GM19467 (cell line): Measurements from ENCODE around the gene CTNNBL1.

ENCODE experiments used
- ATAC-seq: cut with Tn5 transposase; IDR thresholded peaks from one replicate; pipeline ENCODE4 v1.9.1; 2021; ENCODE audit warnings: mild to moderate bottlenecking, moderate library complexity; ENCODE audit not compliant: unreplicated experiment

CTNNBL1 gene

GRCh38 chr20:37875460-37876175 is 181.8 kb downstream of the CTNNBL1 start:
- ATAC-seq, result no peak

GRCh38 chr20:37876863-37877262 is 183.0 kb downstream of the CTNNBL1 start:
- no peak for ATAC-seq

GRCh38 chr20:37877832-37878772 is 184.3 kb downstream of the CTNNBL1 start:
- ATAC-seq, result no peak

GRCh38 chr20:37878835-37879599 is 185.2 kb downstream of the CTNNBL1 start:
- no peak for ATAC-seq

- no peak for ATAC-seq
Observed at GRCh38 chr20:37879843-37880242, 186.0 kb downstream of the CTNNBL1 start.

- no peak for ATAC-seq
Observed at GRCh38 chr20:37880726-37881591, 187.1 kb downstream of the CTNNBL1 start.

- no peak for ATAC-seq
Observed at GRCh38 chr20:37881601-37882343, 187.9 kb downstream of the CTNNBL1 start.

- ATAC-seq, result no peak
Observed at GRCh38 chr20:37882961-37883712, 189.3 kb downstream of the CTNNBL1 start.

GRCh38 chr20:37885042-37885441 is 191.2 kb downstream of the CTNNBL1 start:
- ATAC-seq, result no peak

GRCh38 chr20:37885593-37886503 is 192.0 kb downstream of the CTNNBL1 start:
- ATAC-seq, result no peak

- ATAC-seq, result no peak
Observed at GRCh38 chr20:37886851-37887297, 193.0 kb downstream of the CTNNBL1 start.

- no peak for ATAC-seq
Observed at GRCh38 chr20:37888641-37889040, 194.8 kb downstream of the CTNNBL1 start.

GRCh38 chr20:37890108-37890507 is 196.3 kb downstream of the CTNNBL1 start:
- no peak for ATAC-seq

GRCh38 chr20:37890643-37891042 is 196.8 kb downstream of the CTNNBL1 start:
- ATAC-seq, result no peak

GRCh38 chr20:37892001-37892400 is 198.2 kb downstream of the CTNNBL1 start:
- no peak for ATAC-seq

GRCh38 chr20:37893566-37894241 is 199.9 kb downstream of the CTNNBL1 start:
- no peak for ATAC-seq

- ATAC-seq, result no peak
Observed at GRCh38 chr20:37894454-37894853, 200.6 kb downstream of the CTNNBL1 start.
